GM18502 (cell line): ENCODE data around the gene ATAD3C.

Experiments used
- ATAC-seq: cut with Tn5 transposase; IDR thresholded peaks from one replicate; pipeline ENCODE4 v1.9.1; 2021; ENCODE audit warnings: mild to moderate bottlenecking; ENCODE audit not compliant: unreplicated experiment, poor library complexity

The ATAD3C gene

GRCh38 chr1:1430114-1430982 is 19.1 kb upstream of the ATAD3C start:
- ATAC-seq = no peak

GRCh38 chr1:1430992-1431844 is 18.3 kb upstream of the ATAD3C start:
- no peak for ATAC-seq

- no peak for ATAC-seq
Measured at GRCh38 chr1:1431845-1432273, 17.6 kb upstream of the ATAD3C start.

- ATAC-seq = no peak
Measured at GRCh38 chr1:1432274-1432950, 17.1 kb upstream of the ATAD3C start.

GRCh38 chr1:1432951-1433803 is 16.3 kb upstream of the ATAD3C start:
- ATAC-seq = no peak

GRCh38 chr1:1433804-1434130 is 15.7 kb upstream of the ATAD3C start:
- ATAC-seq = no peak

GRCh38 chr1:1434131-1434823 is 15.2 kb upstream of the ATAD3C start:
- no peak for ATAC-seq

GRCh38 chr1:1434824-1435105 is 14.7 kb upstream of the ATAD3C start:
- ATAC-seq = no peak

- ATAC-seq = no peak
Measured at GRCh38 chr1:1435106-1435903, 14.2 kb upstream of the ATAD3C start, which contains the start of gene VWA1. VWA1 (plus strand) TSS chr1:1435690; CDS start chr1:1435749, 59 bp downstream.

- ATAC-seq = no peak
Measured at GRCh38 chr1:1435911-1436629, 13.4 kb upstream of the ATAD3C start.

GRCh38 chr1:1436630-1437032 is 12.9 kb upstream of the ATAD3C start:
- no peak for ATAC-seq

GRCh38 chr1:1437033-1437903 is 12.2 kb upstream of the ATAD3C start:
- ATAC-seq = no peak

- ATAC-seq = no peak
Measured at GRCh38 chr1:1437904-1438376, 11.5 kb upstream of the ATAD3C start.

GRCh38 chr1:1438531-1439381 is 10.7 kb upstream of the ATAD3C start:
- ATAC-seq = no peak

- no peak for ATAC-seq
Measured at GRCh38 chr1:1439546-1440261, 9.8 kb upstream of the ATAD3C start.
